Muscle of leg (tissue), 16 donors: ENCODE results near the gene TRIM23. TPM values are rescaled to one million over a fixed set of nuclear protein-coding genes. Genes with fewer than 3 reads are reported as not detected.

Experiments
- DNase-seq: peaks from one replicate; pipeline ENCODE4 v3.0.0; 2013
- H3K27ac ChIP-seq: one replicate; pipeline ENCODE4 v1.5.1; 2013; ENCODE audit warnings: mild to moderate bottlenecking, low read length, control low read depth
- H3K27me3 ChIP-seq: one replicate; pipeline ENCODE4 v1.6.1; 2013; ENCODE audit warnings: low read length; ENCODE audit not compliant: control insufficient read depth, insufficient read depth
- H3K36me3 ChIP-seq: one replicate; pipeline ENCODE4 v1.6.1; 2013; ENCODE audit warnings: low read length; ENCODE audit not compliant: control insufficient read depth, insufficient read depth
- H3K4me1 ChIP-seq: one replicate; pipeline ENCODE4 v1.6.1; 2013; ENCODE audit warnings: low read length; ENCODE audit not compliant: control insufficient read depth, insufficient read depth
- H3K4me3 ChIP-seq: one replicate; pipeline ENCODE4 v1.5.1; 2013; ENCODE audit warnings: low read length, control low read depth
- H3K9me3 ChIP-seq: replicated peaks from 2 replicates; pipeline ENCODE4 v1.6.1; 2013; ENCODE audit warnings: low read depth, low read length; ENCODE audit not compliant: control insufficient read depth
- WGBS: methylation state at CpG from one replicate; pipeline ENCODE4 v1.1.5; 2013; ENCODE audit warnings: missing lambda C conversion rate; ENCODE audit not compliant: insufficient coverage; 5-methylcytosine and 5-hydroxymethylcytosine counted together
- long read RNA-seq, 11 donors: transcript quantifications; one replicate each; lab custom pipeline, GENCODE V29; 2026
- polyA plus RNA-seq, 8 donors: library from polyadenylated mRNA; unstranded; fragments of 120-200 nt; gene quantifications; one replicate each; pipeline versions ENCODE4 v1.2.1 to v1.2.3, GENCODE V29; 2013; ENCODE audit warnings: inconsistent platforms in 1 of 8, low replicate concordance in 1 of 8; ENCODE audit not compliant: insufficient read length in 8 of 8, insufficient read depth in 1 of 8
- total RNA-seq: library from RNA; stranded (reverse); fragments of 120-200 nt; gene quantifications from one replicate; pipeline ENCODE4 v1.2.4, GENCODE V29; 2013

Gene TRIM23
- 24.1 TPM for total RNA-seq
- 10 to 100 TPM; 11.8 to 19.8 (median 18.2) TPM for polyA plus RNA-seq
- long read RNA-seq, donor 1, full-length matches to known transcripts: 2 of 2 reads
- long read RNA-seq, donor 1, partial matches to known transcripts: 0 of 2 reads
- long read RNA-seq, donor 1, other reads (novel, unspliced or antisense): 0 of 2 reads
- long read RNA-seq, donor 2: 0 reads
- long read RNA-seq, donor 3, full-length matches to known transcripts: 7 of 7 reads
- long read RNA-seq, donor 3, partial matches to known transcripts: 0 of 7 reads
- long read RNA-seq, donor 3, other reads (novel, unspliced or antisense): 0 of 7 reads
- long read RNA-seq, donor 4, full-length matches to known transcripts: 5 of 5 reads
- long read RNA-seq, donor 4, partial matches to known transcripts: 0 of 5 reads
- long read RNA-seq, donor 4, other reads (novel, unspliced or antisense): 0 of 5 reads
- long read RNA-seq, donor 5, full-length matches to known transcripts: 13 of 33 reads
- long read RNA-seq, donor 5, partial matches to known transcripts: 12 of 33 reads
- long read RNA-seq, donor 5, other reads (novel, unspliced or antisense): 8 of 33 reads
- long read RNA-seq, donor 6, full-length matches to known transcripts: 4 of 4 reads
- long read RNA-seq, donor 6, partial matches to known transcripts: 0 of 4 reads
- long read RNA-seq, donor 6, other reads (novel, unspliced or antisense): 0 of 4 reads
- long read RNA-seq, donor 7, full-length matches to known transcripts: 8 of 15 reads
- long read RNA-seq, donor 7, partial matches to known transcripts: 7 of 15 reads
- long read RNA-seq, donor 7, other reads (novel, unspliced or antisense): 0 of 15 reads
- long read RNA-seq, donor 8, full-length matches to known transcripts: 7 of 7 reads
- long read RNA-seq, donor 8, partial matches to known transcripts: 0 of 7 reads
- long read RNA-seq, donor 8, other reads (novel, unspliced or antisense): 0 of 7 reads
- long read RNA-seq, donor 9, full-length matches to known transcripts: 3 of 3 reads
- long read RNA-seq, donor 9, partial matches to known transcripts: 0 of 3 reads
- long read RNA-seq, donor 9, other reads (novel, unspliced or antisense): 0 of 3 reads
- long read RNA-seq, donor 10, full-length matches to known transcripts: 5 of 5 reads
- long read RNA-seq, donor 10, partial matches to known transcripts: 0 of 5 reads
- long read RNA-seq, donor 10, other reads (novel, unspliced or antisense): 0 of 5 reads
- long read RNA-seq, donor 11, full-length matches to known transcripts: 5 of 5 reads
- long read RNA-seq, donor 11, partial matches to known transcripts: 0 of 5 reads
- long read RNA-seq, donor 11, other reads (novel, unspliced or antisense): 0 of 5 reads

- Histone ChIP-seq H3K4me1 (peaks cover 6% of the 10 kb centered on the region), H3K27me3 (no peaks in the 10 kb centered on the region), H3K9me3 (no peaks in the 10 kb centered on the region), H3K36me3 (peaks cover 3% of the 10 kb centered on the region), H3K4me3 (peak within 1 kb of the TSS; percentile 84), H3K27ac (peak within 1 kb of the TSS; percentile 95)
- WGBS: 2% methylated on average over 10 of the region's 32 CpGs
- peak; percentile 98 for DNase-seq
Observed at GRCh38 chr5:65624025-65624570, at the start of gene TRIM23. TSS of gene TRIM23 (minus strand) at chr5:65624333. CDS start at chr5:65624274, 59 bp downstream.

- Histone ChIP-seq H3K36me3 (peaks cover 15% of the 10 kb centered on the region), H3K4me1 (no peaks in the 10 kb centered on the region), H3K9me3 (no peaks in the 10 kb centered on the region), H3K27me3 (no peaks in the 10 kb centered on the region), H3K27ac (no peak overlapping the region), H3K4me3 (no peak overlapping the region)
- WGBS: no CpG with 5 or more reads among the region's 1 CpG
- DNase-seq: no peak
Observed at GRCh38 chr5:65672796-65673195, 48.7 kb upstream of the TRIM23 start.

- no peak for DNase-seq
- no peak overlapping the region for H3K27ac ChIP-seq
- no CpG with 5 or more reads among the region's 7 CpGs for WGBS
- no peaks in the 10 kb centered on the region for H3K4me1 ChIP-seq
- no peaks in the 10 kb centered on the region for H3K9me3 ChIP-seq
- peaks cover 16% of the 10 kb centered on the region for H3K36me3 ChIP-seq
- H3K27me3 ChIP-seq: no peaks in the 10 kb centered on the region
- no peak overlapping the region for H3K4me3 ChIP-seq
Observed at GRCh38 chr5:65668696-65669095, 44.6 kb upstream of the TRIM23 start.

GRCh38 chr5:65663804-65664521 is 39.8 kb upstream of the TRIM23 start:
- peaks cover 13% of the 10 kb centered on the region for H3K36me3 ChIP-seq
- no peak overlapping the region for H3K27ac ChIP-seq
- H3K9me3 ChIP-seq: no peaks in the 10 kb centered on the region
- H3K4me1 ChIP-seq: no peaks in the 10 kb centered on the region
- peak; percentile 16 for DNase-seq
- H3K27me3 ChIP-seq: no peaks in the 10 kb centered on the region
- H3K4me3 ChIP-seq: no peak overlapping the region
- no CpG with 5 or more reads among the region's 1 CpG for WGBS

GRCh38 chr5:65654713-65655112 is 30.6 kb upstream of the TRIM23 start:
- no peaks in the 10 kb centered on the region for H3K9me3 ChIP-seq
- DNase-seq: no peak
- H3K4me3 ChIP-seq: no peak overlapping the region
- H3K27ac ChIP-seq: no peak overlapping the region
- peaks cover 8% of the 10 kb centered on the region for H3K36me3 ChIP-seq
- no peaks in the 10 kb centered on the region for H3K4me1 ChIP-seq
- H3K27me3 ChIP-seq: no peaks in the 10 kb centered on the region
- WGBS: no CpG with 5 or more reads among the region's 2 CpGs

GRCh38 chr5:65651144-65651543 is 27.0 kb upstream of the TRIM23 start:
- Histone ChIP-seq H3K27ac (no peak overlapping the region), H3K36me3 (peaks cover 8% of the 10 kb centered on the region), H3K9me3 (no peaks in the 10 kb centered on the region), H3K27me3 (no peaks in the 10 kb centered on the region), H3K4me3 (no peak overlapping the region), H3K4me1 (no peaks in the 10 kb centered on the region)
- 93% methylated on average over 4 of the region's 5 CpGs for WGBS
- no peak for DNase-seq

- no peak for DNase-seq
- Histone ChIP-seq H3K9me3 (no peaks in the 10 kb centered on the region), H3K27ac (no peak overlapping the region), H3K4me3 (no peak overlapping the region), H3K27me3 (no peaks in the 10 kb centered on the region), H3K4me1 (no peaks in the 10 kb centered on the region), H3K36me3 (peaks cover 8% of the 10 kb centered on the region)
Observed at GRCh38 chr5:65647941-65648340, 23.8 kb upstream of the TRIM23 start.

- Histone ChIP-seq H3K36me3 (peaks cover 8% of the 10 kb centered on the region), H3K4me3 (no peak overlapping the region), H3K27ac (no peak overlapping the region), H3K27me3 (no peaks in the 10 kb centered on the region), H3K9me3 (no peaks in the 10 kb centered on the region), H3K4me1 (no peaks in the 10 kb centered on the region)
- no peak for DNase-seq
- WGBS: no CpG with 5 or more reads among the region's 2 CpGs
Observed at GRCh38 chr5:65646938-65647337, 22.8 kb upstream of the TRIM23 start.

- DNase-seq: no peak
- no peak overlapping the region for H3K4me3 ChIP-seq
- no peaks in the 10 kb centered on the region for H3K4me1 ChIP-seq
- H3K27me3 ChIP-seq: no peaks in the 10 kb centered on the region
- H3K27ac ChIP-seq: no peak overlapping the region
- WGBS: no CpG with 5 or more reads among the region's 4 CpGs
- peaks cover 33% of the 10 kb centered on the region for H3K36me3 ChIP-seq
- H3K9me3 ChIP-seq: no peaks in the 10 kb centered on the region
Observed at GRCh38 chr5:65640240-65640639, 16.1 kb upstream of the TRIM23 start.
